Measurements from ENCODE around the gene KCNQ1OT1.

DNA sequence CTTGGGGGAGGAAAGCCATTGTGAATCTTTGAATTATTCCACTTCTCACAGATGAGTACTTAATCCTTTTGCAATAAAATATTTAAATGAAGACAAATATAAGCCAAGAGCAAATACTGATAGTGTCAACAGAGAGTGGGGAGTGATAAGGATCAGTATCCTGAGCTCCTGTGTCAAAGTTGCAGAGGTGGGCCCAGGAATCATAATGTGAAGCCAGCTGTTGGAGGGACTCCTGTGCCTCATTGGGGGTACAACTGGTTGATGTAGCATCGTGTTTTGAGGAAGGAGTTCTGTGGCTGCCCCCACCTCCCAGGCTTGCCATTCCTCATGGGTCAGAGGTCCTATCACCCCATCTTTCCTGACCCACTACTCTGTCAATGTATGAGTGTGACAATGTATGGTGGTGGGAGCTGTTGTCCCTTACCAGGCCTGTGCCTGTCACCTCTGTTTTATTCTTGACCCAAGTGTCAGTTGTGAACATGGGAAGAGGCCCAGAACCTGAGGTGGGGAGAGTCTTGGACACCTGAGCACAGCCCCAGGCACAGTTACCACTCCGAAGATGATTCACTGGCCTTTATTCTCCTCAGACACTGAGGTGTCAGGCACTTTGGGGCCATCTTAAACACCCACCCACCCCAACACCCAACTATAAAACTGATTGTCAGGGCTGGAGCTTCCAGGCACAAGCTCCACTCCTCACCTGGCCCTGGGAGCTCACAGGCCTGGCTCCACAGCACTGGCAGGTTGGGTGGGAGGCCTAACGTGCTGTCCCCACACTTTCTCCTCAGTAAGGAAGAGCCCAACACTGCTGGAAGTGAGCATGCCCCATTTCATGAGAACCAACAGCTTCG is 38.4 kb downstream of the KCNQ1OT1 start:
- TF ChIP-seq, protein P1, sequence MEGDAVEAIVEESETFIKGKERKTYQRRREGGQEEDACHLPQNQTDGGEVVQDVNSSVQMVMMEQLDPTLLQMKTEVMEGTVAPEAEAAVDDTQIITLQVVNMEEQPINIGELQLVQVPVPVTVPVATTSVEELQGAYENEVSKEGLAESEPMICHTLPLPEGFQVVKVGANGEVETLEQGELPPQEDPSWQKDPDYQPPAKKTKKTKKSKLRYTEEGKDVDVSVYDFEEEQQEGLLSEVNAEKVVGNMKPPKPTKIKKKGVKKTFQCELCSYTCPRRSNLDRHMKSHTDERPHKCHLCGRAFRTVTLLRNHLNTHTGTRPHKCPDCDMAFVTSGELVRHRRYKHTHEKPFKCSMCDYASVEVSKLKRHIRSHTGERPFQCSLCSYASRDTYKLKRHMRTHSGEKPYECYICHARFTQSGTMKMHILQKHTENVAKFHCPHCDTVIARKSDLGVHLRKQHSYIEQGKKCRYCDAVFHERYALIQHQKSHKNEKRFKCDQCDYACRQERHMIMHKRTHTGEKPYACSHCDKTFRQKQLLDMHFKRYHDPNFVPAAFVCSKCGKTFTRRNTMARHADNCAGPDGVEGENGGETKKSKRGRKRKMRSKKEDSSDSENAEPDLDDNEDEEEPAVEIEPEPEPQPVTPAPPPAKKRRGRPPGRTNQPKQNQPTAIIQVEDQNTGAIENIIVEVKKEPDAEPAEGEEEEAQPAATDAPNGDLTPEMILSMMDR (conservative IDR thresholded peaks at IDR 0.05; ENCODE audit: low read length): no peak
- TF ChIP-seq EZH2phosphoT487 (IDR thresholded peaks at IDR 0.05; ENCODE audit: borderline replicate concordance): no peak

Measured in Loucy (cell line).